IPS-18a (cell line): ENCODE data around the gene CHRNA9.

Source experiments
- H3K27ac ChIP-seq: one replicate; pipeline ENCODE4 v1.5.1; 2013; ENCODE audit warnings: low read length
- H3K27me3 ChIP-seq: one replicate; pipeline ENCODE4 v1.6.1; 2013; ENCODE audit warnings: mild to moderate bottlenecking, low read length; ENCODE audit not compliant: control insufficient read depth, insufficient read depth
- H3K36me3 ChIP-seq: one replicate; pipeline ENCODE4 v1.6.1; 2013; ENCODE audit warnings: low read depth, low read length; ENCODE audit not compliant: control insufficient read depth
- H3K4me1 ChIP-seq: one replicate; pipeline ENCODE4 v1.6.1; 2013; ENCODE audit warnings: low read depth, low read length; ENCODE audit not compliant: control insufficient read depth
- H3K4me3 ChIP-seq: one replicate; pipeline ENCODE4 v1.5.1; 2013; ENCODE audit warnings: low read length
- H3K9ac ChIP-seq: one replicate; pipeline ENCODE4 v1.6.1; 2013; ENCODE audit warnings: mild to moderate bottlenecking, low read length, moderate library complexity
- H3K9me3 ChIP-seq: one replicate; pipeline ENCODE4 v1.6.1; 2013; ENCODE audit warnings: low read depth, low read length; ENCODE audit not compliant: control insufficient read depth

The CHRNA9 gene

DNA sequence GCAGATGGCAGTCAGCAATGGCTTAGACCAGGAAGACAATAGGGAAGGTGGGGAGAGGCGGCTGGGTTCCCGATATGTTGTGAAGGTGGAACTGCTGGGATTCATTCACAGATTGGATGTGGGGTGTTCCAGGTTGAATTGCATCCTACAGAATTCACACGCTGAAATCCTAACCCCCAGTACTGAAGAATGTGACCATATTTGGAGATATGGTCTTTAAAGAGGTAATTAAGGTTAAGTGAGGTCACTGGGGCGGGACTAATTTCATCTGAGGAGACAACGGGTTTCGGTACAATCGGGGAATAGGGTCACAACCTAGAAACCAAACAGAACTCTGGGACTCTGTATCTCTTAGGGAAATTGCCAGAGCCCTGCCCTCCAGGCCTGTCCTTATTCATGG, 5.3 kb upstream of the CHRNA9 start:
- no peaks in the 10 kb centered on the region for H3K9me3 ChIP-seq
- peaks cover 13% of the 10 kb centered on the region for H3K4me1 ChIP-seq
- no peak overlapping the region for H3K4me3 ChIP-seq
- H3K27ac ChIP-seq = no peak overlapping the region
- no peak overlapping the region for H3K9ac ChIP-seq
- no peaks in the 10 kb centered on the region for H3K27me3 ChIP-seq
- no peaks in the 10 kb centered on the region for H3K36me3 ChIP-seq

DNA sequence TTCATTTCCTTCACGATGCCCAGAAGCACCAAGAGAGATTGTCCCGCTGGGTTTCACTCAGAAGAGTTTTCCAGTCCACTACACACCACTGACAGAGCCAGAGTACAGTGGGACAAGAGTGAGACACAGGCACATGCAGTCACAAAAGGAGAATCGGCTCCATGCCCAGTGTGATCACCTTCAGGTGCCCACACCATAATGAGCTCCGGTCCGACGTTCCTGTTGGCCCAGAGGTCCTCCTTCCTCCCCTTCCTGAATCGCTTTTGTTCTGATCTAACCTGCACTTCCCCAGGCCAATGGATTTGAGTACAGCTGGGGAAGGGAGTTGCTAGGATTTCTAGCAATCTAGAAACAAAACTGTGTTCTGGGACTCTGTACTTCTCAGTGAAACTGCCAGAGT, 4.6 kb upstream of the CHRNA9 start:
- no peak overlapping the region for H3K27ac ChIP-seq
- H3K4me1 ChIP-seq = peaks cover 20% of the 10 kb centered on the region
- no peaks in the 10 kb centered on the region for H3K36me3 ChIP-seq
- no peaks in the 10 kb centered on the region for H3K27me3 ChIP-seq
- no peaks in the 10 kb centered on the region for H3K9me3 ChIP-seq
- no peak overlapping the region for H3K4me3 ChIP-seq
- no peak overlapping the region for H3K9ac ChIP-seq

DNA sequence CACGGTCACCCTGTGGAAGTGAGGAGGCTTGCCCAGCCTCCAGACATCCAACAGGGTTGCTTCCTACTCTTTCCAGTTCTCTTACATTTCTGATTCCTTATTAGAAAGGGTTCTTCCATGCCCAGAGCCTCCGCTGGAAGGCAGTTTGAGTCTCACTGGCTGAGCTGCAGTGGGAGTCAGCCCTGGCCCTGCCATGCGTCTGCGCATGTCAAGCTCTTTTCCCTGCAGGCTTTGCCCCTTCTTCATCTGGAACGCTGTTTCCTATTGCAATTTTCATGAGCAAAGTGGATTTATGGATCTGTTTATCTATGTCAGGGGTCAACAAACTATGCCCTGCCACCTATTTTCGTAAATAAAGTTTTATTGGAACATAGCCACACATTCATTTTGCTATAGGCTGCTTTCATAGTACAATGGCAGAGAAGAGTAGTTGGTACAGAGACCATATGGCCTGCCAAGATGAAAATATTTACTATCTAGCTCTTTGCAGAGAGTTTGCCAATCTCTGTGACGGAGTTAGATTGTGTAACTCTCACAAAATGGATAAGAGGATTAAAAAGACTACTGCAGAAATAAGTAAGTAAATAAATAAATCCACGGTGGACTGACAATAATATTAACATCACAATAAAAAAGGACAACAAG, 3.9 kb upstream of the CHRNA9 start:
- Histone ChIP-seq H3K27me3 (peaks cover 4% of the 10 kb centered on the region), H3K36me3 (no peaks in the 10 kb centered on the region), H3K9ac (no peak overlapping the region), H3K27ac (no peak overlapping the region), H3K4me3 (no peak overlapping the region), H3K4me1 (peaks cover 23% of the 10 kb centered on the region), H3K9me3 (no peaks in the 10 kb centered on the region)

GRCh38 chr4:40331961-40332360, 3.2 kb upstream of the CHRNA9 start:
- H3K9me3 ChIP-seq = no peaks in the 10 kb centered on the region
- no peak overlapping the region for H3K4me3 ChIP-seq
- no peaks in the 10 kb centered on the region for H3K36me3 ChIP-seq
- peaks cover 4% of the 10 kb centered on the region for H3K27me3 ChIP-seq
- no peak overlapping the region for H3K27ac ChIP-seq
- H3K4me1 ChIP-seq = peaks cover 23% of the 10 kb centered on the region
- no peak overlapping the region for H3K9ac ChIP-seq

DNA sequence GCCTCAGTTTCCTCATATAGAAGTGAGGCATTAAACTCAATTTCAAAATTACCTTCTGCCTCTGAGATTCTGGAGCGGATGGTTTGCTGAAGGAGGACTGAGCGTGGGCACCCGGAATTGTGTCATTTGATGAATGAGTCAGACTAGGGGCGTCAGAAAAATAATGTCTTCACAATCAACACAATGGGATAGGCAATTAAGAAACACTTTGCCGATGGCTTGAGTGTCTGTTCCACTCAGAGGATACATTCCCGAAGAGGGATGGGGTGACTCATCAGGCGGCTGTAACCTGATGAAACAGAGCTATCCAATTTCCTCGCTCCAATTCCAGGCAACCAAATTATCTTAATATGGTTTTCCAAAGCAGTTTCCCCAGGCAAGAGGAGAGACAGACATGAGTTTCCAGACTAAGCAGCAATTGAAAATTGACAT, 1.2 kb upstream of the CHRNA9 start:
- Histone ChIP-seq H3K4me3 (no peak overlapping the region), H3K27ac (no peak overlapping the region), H3K9ac (no peak overlapping the region), H3K9me3 (no peaks in the 10 kb centered on the region), H3K27me3 (peaks cover 4% of the 10 kb centered on the region), H3K36me3 (no peaks in the 10 kb centered on the region), H3K4me1 (peaks cover 23% of the 10 kb centered on the region)

- no peaks in the 10 kb centered on the region for H3K36me3 ChIP-seq
- H3K9ac ChIP-seq = peak overlapping the region; percentile 2
- H3K27me3 ChIP-seq = peaks cover 4% of the 10 kb centered on the region
- peak overlapping the region; percentile 28 for H3K4me3 ChIP-seq
- H3K27ac ChIP-seq = no peak overlapping the region
- H3K4me1 ChIP-seq = peaks cover 23% of the 10 kb centered on the region
- no peaks in the 10 kb centered on the region for H3K9me3 ChIP-seq
These were observed 377 bp downstream of the CHRNA9 start for GRCh38 chr4:40335525-40335894.

- H3K4me3 ChIP-seq = no peak overlapping the region
- H3K4me1 ChIP-seq = peaks cover 23% of the 10 kb centered on the region
- no peak overlapping the region for H3K27ac ChIP-seq
- H3K36me3 ChIP-seq = no peaks in the 10 kb centered on the region
- peaks cover 4% of the 10 kb centered on the region for H3K27me3 ChIP-seq
- H3K9ac ChIP-seq = no peak overlapping the region
- H3K9me3 ChIP-seq = no peaks in the 10 kb centered on the region
These were observed 1.9 kb downstream of the CHRNA9 start for GRCh38 chr4:40337051-40337450.

DNA sequence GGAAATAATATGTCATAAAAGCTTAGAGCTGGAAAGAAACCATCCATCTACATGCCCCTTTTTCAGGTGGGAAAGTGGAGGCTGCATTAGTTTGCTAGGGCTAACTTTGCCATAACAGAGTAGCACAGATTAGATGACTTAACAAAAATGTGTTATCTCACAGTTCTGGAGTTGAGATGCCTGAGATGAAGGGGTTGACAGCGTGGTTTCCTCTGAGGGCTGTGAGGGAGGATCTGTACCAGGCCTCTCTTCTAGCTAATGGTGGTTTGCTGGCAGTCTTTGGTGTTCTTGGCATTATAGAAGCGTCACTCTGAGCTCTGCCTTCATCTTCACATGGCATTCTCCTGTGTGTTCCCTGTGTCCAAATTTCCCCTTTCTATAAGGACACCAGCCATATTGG, 2.4 kb downstream of the CHRNA9 start:
- H3K9me3 ChIP-seq = no peaks in the 10 kb centered on the region
- H3K4me1 ChIP-seq = peaks cover 23% of the 10 kb centered on the region
- peaks cover 4% of the 10 kb centered on the region for H3K27me3 ChIP-seq
- H3K9ac ChIP-seq = no peak overlapping the region
- H3K4me3 ChIP-seq = no peak overlapping the region
- H3K27ac ChIP-seq = no peak overlapping the region
- H3K36me3 ChIP-seq = no peaks in the 10 kb centered on the region

GRCh38 chr4:40340030-40340429, 4.9 kb downstream of the CHRNA9 start:
- Histone ChIP-seq H3K4me3 (no peak overlapping the region), H3K9me3 (no peaks in the 10 kb centered on the region), H3K4me1 (peaks cover 8% of the 10 kb centered on the region), H3K27ac (no peak overlapping the region), H3K9ac (no peak overlapping the region), H3K36me3 (no peaks in the 10 kb centered on the region), H3K27me3 (peaks cover 4% of the 10 kb centered on the region)

- Histone ChIP-seq H3K9me3 (no peaks in the 10 kb centered on the region), H3K27me3 (no peaks in the 10 kb centered on the region), H3K36me3 (no peaks in the 10 kb centered on the region), H3K27ac (no peak overlapping the region), H3K4me1 (no peaks in the 10 kb centered on the region), H3K4me3 (no peak overlapping the region), H3K9ac (no peak overlapping the region)
These were observed 12.3 kb downstream of the CHRNA9 start for GRCh38 chr4:40347472-40347871.

GRCh38 chr4:40348000-40348399, 12.9 kb downstream of the CHRNA9 start:
- Histone ChIP-seq H3K9me3 (no peaks in the 10 kb centered on the region), H3K9ac (no peak overlapping the region), H3K27ac (no peak overlapping the region), H3K4me3 (no peak overlapping the region), H3K4me1 (no peaks in the 10 kb centered on the region), H3K36me3 (no peaks in the 10 kb centered on the region), H3K27me3 (no peaks in the 10 kb centered on the region)

GRCh38 chr4:40349561-40350198, 14.5 kb downstream of the CHRNA9 start:
- Histone ChIP-seq H3K4me3 (no peak overlapping the region), H3K27ac (no peak overlapping the region), H3K27me3 (no peaks in the 10 kb centered on the region), H3K36me3 (no peaks in the 10 kb centered on the region), H3K9me3 (no peaks in the 10 kb centered on the region), H3K4me1 (no peaks in the 10 kb centered on the region), H3K9ac (no peak overlapping the region)
